Measurements from ENCODE around the gene IQCB1.

DNA sequence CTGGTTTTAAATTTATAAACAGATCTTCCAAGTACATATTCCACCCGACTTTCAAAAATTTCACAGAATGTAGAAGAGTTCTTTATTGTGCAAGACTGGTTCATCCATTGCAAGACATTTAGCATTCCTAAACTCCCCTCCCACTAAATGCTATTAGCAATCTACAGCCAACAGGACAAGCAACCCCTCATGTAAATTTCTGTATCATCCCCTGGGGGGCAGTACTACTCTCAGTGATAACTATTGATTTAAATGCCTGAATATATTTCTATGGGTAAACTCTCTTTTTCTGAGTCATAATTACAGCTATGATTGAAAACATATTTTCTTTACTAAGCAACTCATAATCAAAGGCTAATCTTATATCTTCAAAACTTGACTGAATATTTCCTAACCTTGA is 48.6 kb upstream of the IQCB1 start:
- TF ChIP-seq NR2F2 (IDR thresholded peaks at IDR 0.05) = no peak
- peak; percentile 12 for TF ChIP-seq CTCF (IDR thresholded peaks at IDR 0.05; ENCODE audit: low read depth, low read length, missing input control)
- TF ChIP-seq GABPA (IDR thresholded peaks at IDR 0.05 in 1 of 2, conservative IDR thresholded peaks at IDR 0.05 in 1 of 2) = no peak
- no peak for TF ChIP-seq RXRA (IDR thresholded peaks at IDR 0.05)
- TF ChIP-seq, protein P1, sequence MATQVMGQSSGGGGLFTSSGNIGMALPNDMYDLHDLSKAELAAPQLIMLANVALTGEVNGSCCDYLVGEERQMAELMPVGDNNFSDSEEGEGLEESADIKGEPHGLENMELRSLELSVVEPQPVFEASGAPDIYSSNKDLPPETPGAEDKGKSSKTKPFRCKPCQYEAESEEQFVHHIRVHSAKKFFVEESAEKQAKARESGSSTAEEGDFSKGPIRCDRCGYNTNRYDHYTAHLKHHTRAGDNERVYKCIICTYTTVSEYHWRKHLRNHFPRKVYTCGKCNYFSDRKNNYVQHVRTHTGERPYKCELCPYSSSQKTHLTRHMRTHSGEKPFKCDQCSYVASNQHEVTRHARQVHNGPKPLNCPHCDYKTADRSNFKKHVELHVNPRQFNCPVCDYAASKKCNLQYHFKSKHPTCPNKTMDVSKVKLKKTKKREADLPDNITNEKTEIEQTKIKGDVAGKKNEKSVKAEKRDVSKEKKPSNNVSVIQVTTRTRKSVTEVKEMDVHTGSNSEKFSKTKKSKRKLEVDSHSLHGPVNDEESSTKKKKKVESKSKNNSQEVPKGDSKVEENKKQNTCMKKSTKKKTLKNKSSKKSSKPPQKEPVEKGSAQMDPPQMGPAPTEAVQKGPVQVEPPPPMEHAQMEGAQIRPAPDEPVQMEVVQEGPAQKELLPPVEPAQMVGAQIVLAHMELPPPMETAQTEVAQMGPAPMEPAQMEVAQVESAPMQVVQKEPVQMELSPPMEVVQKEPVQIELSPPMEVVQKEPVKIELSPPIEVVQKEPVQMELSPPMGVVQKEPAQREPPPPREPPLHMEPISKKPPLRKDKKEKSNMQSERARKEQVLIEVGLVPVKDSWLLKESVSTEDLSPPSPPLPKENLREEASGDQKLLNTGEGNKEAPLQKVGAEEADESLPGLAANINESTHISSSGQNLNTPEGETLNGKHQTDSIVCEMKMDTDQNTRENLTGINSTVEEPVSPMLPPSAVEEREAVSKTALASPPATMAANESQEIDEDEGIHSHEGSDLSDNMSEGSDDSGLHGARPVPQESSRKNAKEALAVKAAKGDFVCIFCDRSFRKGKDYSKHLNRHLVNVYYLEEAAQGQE (IDR thresholded peaks at IDR 0.05) = no peak
- TF ChIP-seq, protein P2, sequence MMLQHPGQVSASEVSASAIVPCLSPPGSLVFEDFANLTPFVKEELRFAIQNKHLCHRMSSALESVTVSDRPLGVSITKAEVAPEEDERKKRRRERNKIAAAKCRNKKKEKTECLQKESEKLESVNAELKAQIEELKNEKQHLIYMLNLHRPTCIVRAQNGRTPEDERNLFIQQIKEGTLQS (IDR thresholded peaks at IDR 0.05) = no peak
- TF ChIP-seq EGR1 (IDR thresholded peaks at IDR 0.05; ENCODE audit: low read depth in 2 of 2) = no peak
- TF ChIP-seq, protein P3, sequence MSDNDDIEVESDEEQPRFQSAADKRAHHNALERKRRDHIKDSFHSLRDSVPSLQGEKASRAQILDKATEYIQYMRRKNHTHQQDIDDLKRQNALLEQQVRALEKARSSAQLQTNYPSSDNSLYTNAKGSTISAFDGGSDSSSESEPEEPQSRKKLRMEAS (IDR thresholded peaks at IDR 0.05) = no peak
- no peak for TF ChIP-seq TAF1 (conservative IDR thresholded peaks at IDR 0.05)
- TF ChIP-seq YY1 (IDR thresholded peaks at IDR 0.05) = no peak
- no peak for TF ChIP-seq ZBTB33 (IDR thresholded peaks at IDR 0.05)
- no peak for TF ChIP-seq SP1 (IDR thresholded peaks at IDR 0.05)
- no peak for TF ChIP-seq FOXA1 (IDR thresholded peaks at IDR 0.05)
